Measurements from ENCODE around the gene CCBE1. TPM values are rescaled to one million over a fixed set of nuclear protein-coding genes. Genes with fewer than 3 reads are reported as not detected.

CCBE1 gene
- polyA plus RNA-seq, 2 of the 4 experiments (the other 2 are of a cell fraction) = 3.0 to 9.9 TPM

DNA sequence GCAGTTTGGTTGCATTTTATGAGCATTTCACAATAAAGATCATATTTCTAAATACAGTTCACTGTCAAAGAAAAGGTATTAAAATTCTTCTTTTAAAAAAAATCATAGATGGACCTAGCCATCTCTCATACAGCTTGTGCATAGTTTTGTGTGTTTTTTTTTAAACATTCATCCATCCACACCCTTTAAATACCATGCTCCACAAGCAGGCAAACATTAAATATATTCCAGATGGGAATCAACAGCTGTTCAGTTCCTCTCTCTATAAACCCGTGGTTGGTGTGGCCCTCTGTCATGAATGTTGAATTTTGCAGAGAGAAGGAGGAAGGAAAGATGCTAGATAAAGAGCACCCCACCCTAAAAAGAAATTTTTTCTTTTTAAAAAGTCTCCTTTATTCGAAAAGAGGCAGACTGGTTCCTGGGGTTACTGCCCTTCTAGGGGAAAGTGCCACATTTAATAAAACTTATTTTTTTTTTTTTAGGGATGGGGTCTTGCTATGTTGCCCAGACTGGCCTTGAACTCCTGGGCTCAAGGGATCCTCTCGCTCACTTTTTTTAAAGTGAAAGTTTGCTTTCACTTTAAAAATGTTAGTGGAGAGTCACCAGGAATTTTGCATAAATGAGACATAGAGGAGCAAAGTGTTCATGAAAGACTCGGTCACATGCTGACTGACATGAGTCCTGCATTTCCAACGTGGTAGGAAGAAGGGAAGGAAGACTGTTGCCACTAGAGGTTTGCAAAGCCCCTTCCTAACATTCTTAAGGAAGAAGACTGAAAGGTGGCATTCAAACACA is 264.2 kb downstream of the CCBE1 start:
- TF ChIP-seq RAD21 (conservative IDR thresholded peaks at IDR 0.05 in 1 of 2, IDR thresholded peaks at IDR 0.05 in 1 of 2) (no peak), TFCP2L1 (CRISPR knock-in tag; IDR thresholded peaks at IDR 0.05) (no peak), HDAC2 (IDR thresholded peaks at IDR 0.05) (no peak), EHMT2 (IDR thresholded peaks at IDR 0.05; ENCODE audit: low read depth) (no peak), ZFP36 (IDR thresholded peaks at IDR 0.05; ENCODE audit: borderline replicate concordance, partially characterized antibody) (no peak), PHF8 (IDR thresholded peaks at IDR 0.05; ENCODE audit: borderline replicate concordance, low read depth) (no peak), RFX5 (IDR thresholded peaks at IDR 0.05) (no peak), HOXA7 (CRISPR knock-in tag; IDR thresholded peaks at IDR 0.05) (no peak), EP300 (IDR thresholded peaks at IDR 0.05) (no peak), CBX2 (IDR thresholded peaks at IDR 0.05; ENCODE audit: borderline replicate concordance, low read depth) (no peak), BHLHE40 (IDR thresholded peaks at IDR 0.05; ENCODE audit: low read depth, low read length) (no peak), RCOR1 (IDR thresholded peaks at IDR 0.05; ENCODE audit: low read depth, low read length) (no peak), POLR2AphosphoS2 (conservative IDR thresholded peaks at IDR 0.05; ENCODE audit: low read length) (no peak), MAZ (IDR thresholded peaks at IDR 0.05; ENCODE audit: borderline replicate concordance, low read depth, low read length) (no peak), NPAS2 (CRISPR knock-in tag; IDR thresholded peaks at IDR 0.05; ENCODE audit: borderline replicate concordance) (no peak), ZC3H11A (IDR thresholded peaks at IDR 0.05) (no peak), NFE2L2 (conservative IDR thresholded peaks at IDR 0.05; ENCODE audit: low read length) (no peak)
- CTCF ChIA-PET = no interaction called here
- FAIRE-seq (no peak), DNase-seq (ENCODE audit: low read depth in 1 of 2, low spot score in 1 of 2) (no peak), ATAC-seq (no peak)
- Histone ChIP-seq H3K4me2 (no peak overlapping the region), H3K4me3 (no peak overlapping the region), H3K27ac (no peak overlapping the region), H3K9me3 (no peaks in the 10 kb centered on the region), H3K4me1 (no peaks in the 10 kb centered on the region)
- POLR2A ChIA-PET = no interaction called here
- 33% methylated on average over 5 of the region's 5 CpGs for WGBS (ENCODE audit: missing lambda C conversion rate)

DNA sequence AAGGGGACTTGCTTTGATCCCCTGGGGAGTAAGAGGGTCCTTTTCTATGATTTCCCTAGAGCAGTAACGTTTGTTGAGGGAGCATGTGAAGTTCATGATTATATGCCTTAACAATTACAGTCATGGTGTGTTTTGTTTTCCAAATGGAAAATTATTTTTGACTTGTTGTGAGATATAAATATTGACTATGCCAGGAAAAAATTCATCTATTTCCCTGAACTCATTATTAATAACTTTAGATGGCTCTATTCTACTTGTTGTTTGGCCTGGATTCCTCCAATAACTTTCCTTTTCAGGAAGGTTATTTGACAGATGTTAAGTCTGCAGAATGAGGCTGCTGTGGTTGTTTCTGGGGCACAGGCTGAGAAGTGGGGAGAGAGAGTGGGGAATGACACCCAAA is 266.1 kb downstream of the CCBE1 start:
- Histone ChIP-seq H3K4me3 (no peak overlapping the region), H3K4me2 (no peak overlapping the region), H3K9me3 (no peaks in the 10 kb centered on the region), H3K4me1 (no peaks in the 10 kb centered on the region), H3K27ac (no peak overlapping the region)
- ATAC-seq = no peak
- ChIA-PET CTCF (no interaction called here), POLR2A (no interaction called here)
- WGBS (ENCODE audit: missing lambda C conversion rate) = 11% methylated on average over 1 of the region's 1 CpG
- no peak for FAIRE-seq
- TF ChIP-seq SMC3 (IDR thresholded peaks at IDR 0.05) (no peak), RAD21 (conservative IDR thresholded peaks at IDR 0.05 in 1 of 2, IDR thresholded peaks at IDR 0.05 in 1 of 2) (no peak), EP300 (IDR thresholded peaks at IDR 0.05) (no peak), RNF2 (IDR thresholded peaks at IDR 0.05; ENCODE audit: borderline replicate concordance, low read depth) (no peak), TFCP2L1 (CRISPR knock-in tag; IDR thresholded peaks at IDR 0.05) (no peak), MAFK (IDR thresholded peaks at IDR 0.05; ENCODE audit: partially characterized antibody) (no peak), NPAS2 (CRISPR knock-in tag; IDR thresholded peaks at IDR 0.05; ENCODE audit: borderline replicate concordance) (no peak), ZNF302 (CRISPR knock-in tag; IDR thresholded peaks at IDR 0.05) (no peak), MAZ (IDR thresholded peaks at IDR 0.05; ENCODE audit: borderline replicate concordance, low read depth, low read length) (no peak), PHF8 (IDR thresholded peaks at IDR 0.05; ENCODE audit: borderline replicate concordance, low read depth) (no peak)
- TF ChIP-seq, protein P1, sequence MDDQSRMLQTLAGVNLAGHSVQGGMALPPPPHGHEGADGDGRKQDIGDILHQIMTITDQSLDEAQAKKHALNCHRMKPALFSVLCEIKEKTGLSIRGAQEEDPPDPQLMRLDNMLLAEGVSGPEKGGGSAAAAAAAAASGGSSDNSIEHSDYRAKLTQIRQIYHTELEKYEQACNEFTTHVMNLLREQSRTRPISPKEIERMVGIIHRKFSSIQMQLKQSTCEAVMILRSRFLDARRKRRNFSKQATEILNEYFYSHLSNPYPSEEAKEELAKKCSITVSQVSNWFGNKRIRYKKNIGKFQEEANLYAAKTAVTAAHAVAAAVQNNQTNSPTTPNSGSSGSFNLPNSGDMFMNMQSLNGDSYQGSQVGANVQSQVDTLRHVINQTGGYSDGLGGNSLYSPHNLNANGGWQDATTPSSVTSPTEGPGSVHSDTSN (IDR thresholded peaks at IDR 0.05) = no peak
- TF ChIP-seq, protein P2, sequence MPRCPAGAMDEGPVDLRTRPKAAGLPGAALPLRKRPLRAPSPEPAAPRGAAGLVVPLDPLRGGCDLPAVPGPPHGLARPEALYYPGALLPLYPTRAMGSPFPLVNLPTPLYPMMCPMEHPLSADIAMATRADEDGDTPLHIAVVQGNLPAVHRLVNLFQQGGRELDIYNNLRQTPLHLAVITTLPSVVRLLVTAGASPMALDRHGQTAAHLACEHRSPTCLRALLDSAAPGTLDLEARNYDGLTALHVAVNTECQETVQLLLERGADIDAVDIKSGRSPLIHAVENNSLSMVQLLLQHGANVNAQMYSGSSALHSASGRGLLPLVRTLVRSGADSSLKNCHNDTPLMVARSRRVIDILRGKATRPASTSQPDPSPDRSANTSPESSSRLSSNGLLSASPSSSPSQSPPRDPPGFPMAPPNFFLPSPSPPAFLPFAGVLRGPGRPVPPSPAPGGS (IDR thresholded peaks at IDR 0.05) = no peak
- TF ChIP-seq, protein P3, sequence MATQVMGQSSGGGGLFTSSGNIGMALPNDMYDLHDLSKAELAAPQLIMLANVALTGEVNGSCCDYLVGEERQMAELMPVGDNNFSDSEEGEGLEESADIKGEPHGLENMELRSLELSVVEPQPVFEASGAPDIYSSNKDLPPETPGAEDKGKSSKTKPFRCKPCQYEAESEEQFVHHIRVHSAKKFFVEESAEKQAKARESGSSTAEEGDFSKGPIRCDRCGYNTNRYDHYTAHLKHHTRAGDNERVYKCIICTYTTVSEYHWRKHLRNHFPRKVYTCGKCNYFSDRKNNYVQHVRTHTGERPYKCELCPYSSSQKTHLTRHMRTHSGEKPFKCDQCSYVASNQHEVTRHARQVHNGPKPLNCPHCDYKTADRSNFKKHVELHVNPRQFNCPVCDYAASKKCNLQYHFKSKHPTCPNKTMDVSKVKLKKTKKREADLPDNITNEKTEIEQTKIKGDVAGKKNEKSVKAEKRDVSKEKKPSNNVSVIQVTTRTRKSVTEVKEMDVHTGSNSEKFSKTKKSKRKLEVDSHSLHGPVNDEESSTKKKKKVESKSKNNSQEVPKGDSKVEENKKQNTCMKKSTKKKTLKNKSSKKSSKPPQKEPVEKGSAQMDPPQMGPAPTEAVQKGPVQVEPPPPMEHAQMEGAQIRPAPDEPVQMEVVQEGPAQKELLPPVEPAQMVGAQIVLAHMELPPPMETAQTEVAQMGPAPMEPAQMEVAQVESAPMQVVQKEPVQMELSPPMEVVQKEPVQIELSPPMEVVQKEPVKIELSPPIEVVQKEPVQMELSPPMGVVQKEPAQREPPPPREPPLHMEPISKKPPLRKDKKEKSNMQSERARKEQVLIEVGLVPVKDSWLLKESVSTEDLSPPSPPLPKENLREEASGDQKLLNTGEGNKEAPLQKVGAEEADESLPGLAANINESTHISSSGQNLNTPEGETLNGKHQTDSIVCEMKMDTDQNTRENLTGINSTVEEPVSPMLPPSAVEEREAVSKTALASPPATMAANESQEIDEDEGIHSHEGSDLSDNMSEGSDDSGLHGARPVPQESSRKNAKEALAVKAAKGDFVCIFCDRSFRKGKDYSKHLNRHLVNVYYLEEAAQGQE (IDR thresholded peaks at IDR 0.05) = no peak
- TF ChIP-seq, protein P4, sequence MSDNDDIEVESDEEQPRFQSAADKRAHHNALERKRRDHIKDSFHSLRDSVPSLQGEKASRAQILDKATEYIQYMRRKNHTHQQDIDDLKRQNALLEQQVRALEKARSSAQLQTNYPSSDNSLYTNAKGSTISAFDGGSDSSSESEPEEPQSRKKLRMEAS (IDR thresholded peaks at IDR 0.05) = no peak
- TF ChIP-seq, protein P5, sequence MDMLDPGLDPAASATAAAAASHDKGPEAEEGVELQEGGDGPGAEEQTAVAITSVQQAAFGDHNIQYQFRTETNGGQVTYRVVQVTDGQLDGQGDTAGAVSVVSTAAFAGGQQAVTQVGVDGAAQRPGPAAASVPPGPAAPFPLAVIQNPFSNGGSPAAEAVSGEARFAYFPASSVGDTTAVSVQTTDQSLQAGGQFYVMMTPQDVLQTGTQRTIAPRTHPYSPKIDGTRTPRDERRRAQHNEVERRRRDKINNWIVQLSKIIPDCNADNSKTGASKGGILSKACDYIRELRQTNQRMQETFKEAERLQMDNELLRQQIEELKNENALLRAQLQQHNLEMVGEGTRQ (IDR thresholded peaks at IDR 0.05) = no peak
- no peak for DNase-seq (ENCODE audit: low read depth in 1 of 2, low spot score in 1 of 2)
